Gastrocnemius medialis (tissue), 4 donors: ENCODE results near the gene PUS7L. TPM values are rescaled to one million over a fixed set of nuclear protein-coding genes. Genes with fewer than 3 reads are reported as not detected.
"Not testable (repeated sequence)": the region's sequence is repeated elsewhere in the genome, so short reads cannot be mapped to it uniquely, and the experiment has no call there.

Source experiments
- ATAC-seq, 2 donors: fragments of 150-250 bp; one replicate each; pipeline ENCODE4 v1.9.1; 2016
- DNase-seq, 2 donors: peaks; one replicate each; pipeline ENCODE4 v3.0.0-alpha.2; 2019
- H3K27ac ChIP-seq, 4 donors: fragments of 200-600 bp; sonication (generic); 1 replicate in 1 of 4; 2 replicates in 3 of 4; pipeline ENCODE4 v1.5.1; 2016 to 2018; ENCODE audit warnings: mild to moderate bottlenecking in 2 of 4, moderate library complexity in 1 of 4
- H3K27me3 ChIP-seq, 3 donors: fragments of 200-600 bp; sonication (generic) in 2 of 3; 1 replicate in 1 of 3; 2 replicates in 2 of 3; pipeline versions ENCODE4 v1.5.1 to v1.6.0; 2016 to 2019; ENCODE audit warnings: mild to moderate bottlenecking in 1 of 3, moderate library complexity in 1 of 3
- H3K36me3 ChIP-seq, 2 donors: fragments of 200-600 bp; sonication (generic) in 1 of 2; one replicate each; pipeline ENCODE4 v1.5.1; 2017 to 2018
- H3K4me1 ChIP-seq, 2 donors: fragments of 200-600 bp; sonication (generic) in 1 of 2; one replicate each; pipeline ENCODE4 v1.5.1; 2016 to 2017; ENCODE audit warnings: mild to moderate bottlenecking in 2 of 2
- H3K4me3 ChIP-seq, 4 donors: fragments of 200-600 bp; sonication (generic) in 3 of 4; 1 replicate in 1 of 4; 2 replicates in 3 of 4; pipeline ENCODE4 v1.5.1; 2016 to 2019; ENCODE audit warnings: mild to moderate bottlenecking in 2 of 4
- H3K9me3 ChIP-seq, 3 donors: fragments of 200-600 bp; sonication (generic) in 2 of 3; 1 replicate in 1 of 3; 2 replicates in 2 of 3; pipeline ENCODE4 v1.5.1; 2016 to 2019
- CTCF ChIP-seq, 5 experiments: fragments of 450-650 bp in 3 of 5; fragments of 200-600 bp in 2 of 5; sonication (generic) in 2 of 5; IDR thresholded peaks in 4 of 5; conservative IDR thresholded peaks in 1 of 5; 1 replicate in 4 of 5; 2 replicates in 1 of 5; pipeline ENCODE4 v1.5.1; 2016 to 2019; ENCODE audit warnings: antibody characterized with exemption in 5 of 5, mild to moderate bottlenecking in 3 of 5, moderate library complexity in 3 of 5
- POLR2A ChIP-seq, 2 donors: fragments of 450-650 bp; IDR thresholded peaks; one replicate each; pipeline ENCODE4 v1.6.1; 2017; ENCODE audit warnings: antibody characterized with exemption in 2 of 2, mild to moderate bottlenecking in 2 of 2, moderate library complexity in 2 of 2
- in situ Hi-C, 4 donors: fragments of 200-750 bp; cut with MboI; loops; one replicate each; pipeline versions ENCODE4 v1.15.0 to v1.8.0; 2017; ENCODE audit warnings: low sequenced_read_pairs in 4 of 4
- intact Hi-C: fragments of 100-400 bp; cut with DNase I; formaldehyde crosslinking; loops from one replicate; pipeline ENCODE4 v1.15.1; 2023; ENCODE audit warnings: low total_unique reads
- total RNA-seq, 4 donors: library from RNA; depleted of rRNA; stranded (reverse); fragments of >200 nt; gene quantifications; one replicate each; pipeline versions ENCODE4 v1.1.0 to v1.2.3, GENCODE V29; 2016

PUS7L gene
- total RNA-seq, 4 donors from 2014 or later = 2.0 to 5.8 (median 3.7) TPM

DNA sequence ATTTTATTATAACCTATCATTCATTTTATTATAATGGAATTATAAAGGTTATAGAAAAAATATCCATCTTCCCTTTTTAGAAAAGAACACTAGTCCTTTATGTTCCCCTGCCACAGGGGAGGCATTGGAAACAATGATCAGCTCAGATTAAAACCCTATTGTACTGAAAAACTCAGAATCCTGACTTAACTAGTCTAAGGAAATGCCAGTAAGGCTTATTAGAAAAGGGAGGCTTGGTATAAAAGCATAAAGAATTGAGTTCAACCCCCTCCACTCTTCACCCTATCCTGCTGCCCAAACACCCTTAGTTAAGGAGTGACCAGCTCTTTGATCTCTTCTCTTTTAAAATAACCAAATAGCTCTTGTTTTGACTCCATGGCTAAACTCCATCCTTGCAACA lies 36.0 kb downstream of the PUS7L start:
- H3K27ac ChIP-seq = no peak overlapping the region
- no peak overlapping the region for H3K4me3 ChIP-seq
- in situ Hi-C loops (no loop called here), intact Hi-C loops (loop anchor here (10.0 kb wide), 1 partner anchor 278 kb away; no protein-coding TSS in a partner anchor)
- H3K36me3 ChIP-seq = no peaks in the 10 kb centered on the region
- no peaks in the 10 kb centered on the region for H3K9me3 ChIP-seq
- no peaks in the 10 kb centered on the region for H3K27me3 ChIP-seq
- H3K4me1 ChIP-seq = no peaks in the 10 kb centered on the region
- ATAC-seq (no peak), DNase-seq (no peak)
- TF ChIP-seq CTCF (IDR thresholded peaks at IDR 0.05 in 4 of 5, conservative IDR thresholded peaks at IDR 0.05 in 1 of 5) = no peak
- no peak for TF ChIP-seq POLR2A (IDR thresholded peaks at IDR 0.05)

DNA sequence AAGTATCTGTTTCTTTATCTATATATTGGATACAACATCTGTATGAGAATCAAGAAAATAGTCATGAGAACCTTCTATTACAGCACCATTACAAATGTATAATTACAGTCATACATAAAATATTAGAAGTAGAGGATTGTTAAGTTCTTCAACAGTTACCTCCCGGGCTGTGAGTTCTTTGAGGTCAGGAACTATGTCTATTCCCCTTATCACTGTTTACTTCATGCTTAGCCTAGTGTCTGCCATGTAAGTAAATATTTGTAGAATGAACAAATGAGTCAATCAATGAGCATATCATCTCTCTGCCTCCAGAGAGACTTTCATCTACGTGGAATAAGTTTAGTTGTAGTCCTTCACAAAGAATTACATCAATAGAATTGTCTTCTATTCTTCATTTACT lies 47.2 kb downstream of the PUS7L start:
- Histone ChIP-seq H3K27ac (no peak overlapping the region), H3K27me3 (no peaks in the 10 kb centered on the region), H3K36me3 (no peaks in the 10 kb centered on the region), H3K9me3 (no peaks in the 10 kb centered on the region), H3K4me3 (no peak overlapping the region), H3K4me1 (no peaks in the 10 kb centered on the region)
- in situ Hi-C loops (no loop called here), intact Hi-C loops (no loop called here)
- TF ChIP-seq POLR2A (IDR thresholded peaks at IDR 0.05) (no peak), CTCF (IDR thresholded peaks at IDR 0.05 in 4 of 5, conservative IDR thresholded peaks at IDR 0.05 in 1 of 5) (no peak)
- ATAC-seq (no peak), DNase-seq (no peak)

GRCh38 chr12:43703772-43704171 lies 54.8 kb downstream of the PUS7L start:
- in situ Hi-C loops, H3K27ac ChIP-seq, DNase-seq, H3K9me3 ChIP-seq, H3K4me1 ChIP-seq, intact Hi-C loops, H3K4me3 ChIP-seq, ATAC-seq, H3K27me3 ChIP-seq, H3K36me3 ChIP-seq: not testable (repeated sequence)

DNA sequence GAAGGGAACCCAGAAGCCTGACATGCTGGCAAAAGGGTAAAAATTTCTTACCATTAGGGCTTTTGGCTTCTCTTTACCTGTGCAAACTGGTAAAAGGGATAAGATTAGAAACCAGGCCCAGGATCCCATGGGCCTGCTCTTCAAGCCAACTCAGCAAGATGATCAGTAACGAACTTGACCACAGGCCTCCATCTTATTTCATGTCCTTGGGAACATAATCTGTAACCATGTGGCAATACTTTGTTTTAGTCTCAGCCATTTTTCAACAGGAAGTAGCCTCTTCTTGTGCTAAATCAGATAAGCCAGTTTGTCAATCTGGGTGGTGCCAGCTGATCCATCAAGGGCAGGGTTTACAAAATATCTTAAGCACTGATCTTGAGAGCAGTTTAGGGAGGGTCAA lies 57.4 kb downstream of the PUS7L start:
- H3K36me3 ChIP-seq, intact Hi-C loops, DNase-seq, H3K27me3 ChIP-seq, H3K4me1 ChIP-seq, H3K9me3 ChIP-seq, H3K27ac ChIP-seq, in situ Hi-C loops, ATAC-seq, H3K4me3 ChIP-seq: not testable (repeated sequence)

GRCh38 chr12:43696154-43696553 lies 62.4 kb downstream of the PUS7L start:
- H3K36me3 ChIP-seq = no peaks in the 10 kb centered on the region
- no peak overlapping the region for H3K4me3 ChIP-seq
- ATAC-seq (no peak), DNase-seq (no peak)
- H3K27me3 ChIP-seq = no peaks in the 10 kb centered on the region
- H3K4me1 ChIP-seq = no peaks in the 10 kb centered on the region
- no peak overlapping the region for H3K27ac ChIP-seq
- intact Hi-C loops = no loop called here
- no peaks in the 10 kb centered on the region for H3K9me3 ChIP-seq
- TF ChIP-seq CTCF (IDR thresholded peaks at IDR 0.05 in 4 of 5, conservative IDR thresholded peaks at IDR 0.05 in 1 of 5) (no peak), POLR2A (IDR thresholded peaks at IDR 0.05) (no peak)
- in situ Hi-C loops = no loop called here

GRCh38 chr12:43694879-43695278 lies 63.7 kb downstream of the PUS7L start:
- Histone ChIP-seq H3K27ac (no peak overlapping the region), H3K36me3 (no peaks in the 10 kb centered on the region), H3K27me3 (no peaks in the 10 kb centered on the region), H3K9me3 (no peaks in the 10 kb centered on the region), H3K4me1 (no peaks in the 10 kb centered on the region), H3K4me3 (no peak overlapping the region)
- ATAC-seq (no peak), DNase-seq (no peak)
- in situ Hi-C loops (no loop called here), intact Hi-C loops (no loop called here)
- TF ChIP-seq POLR2A (IDR thresholded peaks at IDR 0.05) (no peak), CTCF (IDR thresholded peaks at IDR 0.05 in 4 of 5, conservative IDR thresholded peaks at IDR 0.05 in 1 of 5) (no peak)
